ENCODE measurements around the gene SHH.

The SHH gene

GRCh38 chr7:155789001-155789725, 23.1 kb downstream of the SHH start:
- H3K36me3 ChIP-seq (ENCODE audit: insufficient read depth, low read length): no peaks in the 10 kb centered on the region; the same call in 1 of the 2 replicates
- DNase-seq (ENCODE audit: low read depth, low spot score): no peak
- no peak overlapping the region for H3K4me3 ChIP-seq
- H3K9ac ChIP-seq (ENCODE audit: insufficient read length): no peak overlapping the region
- no peak for TF ChIP-seq POLR2AphosphoS5 (IDR thresholded peaks at IDR 0.05; ENCODE audit: borderline replicate concordance, low read depth, low read length)
- TF ChIP-seq EZH2 (IDR thresholded peaks at IDR 0.05): no peak
- TF ChIP-seq FOXP2 (optimal IDR thresholded peaks at IDR 0.05; ENCODE audit: control extremely low read depth, extremely low read length, insufficient read depth): no peak
- H3K9me3 ChIP-seq (ENCODE audit: low read depth, low read length): no peaks in the 10 kb centered on the region
- H3K27ac ChIP-seq: no peak overlapping the region

- no peaks in the 10 kb centered on the region for H3K9me3 ChIP-seq (ENCODE audit: low read depth, low read length)
- no peak overlapping the region for H3K9ac ChIP-seq (ENCODE audit: insufficient read length)
- H3K4me3 ChIP-seq: no peak overlapping the region
- DNase-seq (ENCODE audit: low read depth, low spot score): no peak
- TF ChIP-seq FOXP2 (optimal IDR thresholded peaks at IDR 0.05; ENCODE audit: control extremely low read depth, extremely low read length, insufficient read depth): no peak
- no peak for TF ChIP-seq EZH2 (IDR thresholded peaks at IDR 0.05)
- no peak for TF ChIP-seq POLR2AphosphoS5 (IDR thresholded peaks at IDR 0.05; ENCODE audit: borderline replicate concordance, low read depth, low read length)
- no peaks in the 10 kb centered on the region; the same call in 1 of the 2 replicates for H3K36me3 ChIP-seq (ENCODE audit: insufficient read depth, low read length)
- H3K27ac ChIP-seq: no peak overlapping the region
Observed at GRCh38 chr7:155788616-155789000, 23.7 kb downstream of the SHH start.

- Histone ChIP-seq H3K36me3 (ENCODE audit: insufficient read depth, low read length) (no peaks in the 10 kb centered on the region; the same call in 1 of the 2 replicates), H3K9ac (ENCODE audit: insufficient read length) (no peak overlapping the region), H3K27ac (no peak overlapping the region)
Observed at GRCh38 chr7:155787171-155787851, 25.0 kb downstream of the SHH start.

GRCh38 chr7:155786491-155786890, 25.8 kb downstream of the SHH start:
- H3K9me3 ChIP-seq (ENCODE audit: low read depth, low read length): no peaks in the 10 kb centered on the region
- H3K9ac ChIP-seq (ENCODE audit: insufficient read length): no peak overlapping the region
- H3K27ac ChIP-seq: no peak overlapping the region
- TF ChIP-seq POLR2AphosphoS5 (IDR thresholded peaks at IDR 0.05; ENCODE audit: borderline replicate concordance, low read depth, low read length) (no peak), EZH2 (IDR thresholded peaks at IDR 0.05) (no peak), FOXP2 (optimal IDR thresholded peaks at IDR 0.05; ENCODE audit: control extremely low read depth, extremely low read length, insufficient read depth) (no peak)
- no peaks in the 10 kb centered on the region; the same call in 1 of the 2 replicates for H3K36me3 ChIP-seq (ENCODE audit: insufficient read depth, low read length)
- H3K4me3 ChIP-seq: no peak overlapping the region
- DNase-seq (ENCODE audit: low read depth, low spot score): no peak

More at GRCh38 chr7:155787171-155787851, 25.0 kb downstream of the SHH start:
- no peak overlapping the region for H3K4me3 ChIP-seq
- H3K9me3 ChIP-seq (ENCODE audit: low read depth, low read length): no peaks in the 10 kb centered on the region
- no peak for TF ChIP-seq POLR2AphosphoS5 (IDR thresholded peaks at IDR 0.05; ENCODE audit: borderline replicate concordance, low read depth, low read length)
- no peak for TF ChIP-seq EZH2 (IDR thresholded peaks at IDR 0.05)
- TF ChIP-seq FOXP2 (optimal IDR thresholded peaks at IDR 0.05; ENCODE audit: control extremely low read depth, extremely low read length, insufficient read depth): no peak
- DNase-seq (ENCODE audit: low read depth, low spot score): no peak

- H3K36me3 ChIP-seq (ENCODE audit: insufficient read depth, low read length): peaks cover 5% of the 10 kb centered on the region; the same call in 1 of the 2 replicates
- TF ChIP-seq FOXP2 (optimal IDR thresholded peaks at IDR 0.05; ENCODE audit: control extremely low read depth, extremely low read length, insufficient read depth) (no peak), EZH2 (IDR thresholded peaks at IDR 0.05) (no peak), POLR2AphosphoS5 (IDR thresholded peaks at IDR 0.05; ENCODE audit: borderline replicate concordance, low read depth, low read length) (no peak)
- DNase-seq (ENCODE audit: low read depth, low spot score): no peak
Observed at GRCh38 chr7:155785536-155785935, 26.7 kb downstream of the SHH start.

GRCh38 chr7:155782466-155782865, 29.8 kb downstream of the SHH start:
- H3K4me3 ChIP-seq: no peak overlapping the region
- DNase-seq (ENCODE audit: low read depth, low spot score): no peak
- H3K9me3 ChIP-seq (ENCODE audit: low read depth, low read length): no peaks in the 10 kb centered on the region
- TF ChIP-seq POLR2AphosphoS5 (IDR thresholded peaks at IDR 0.05; ENCODE audit: borderline replicate concordance, low read depth, low read length) (no peak), EZH2 (IDR thresholded peaks at IDR 0.05) (no peak), FOXP2 (optimal IDR thresholded peaks at IDR 0.05; ENCODE audit: control extremely low read depth, extremely low read length, insufficient read depth) (no peak)
- no peak overlapping the region for H3K9ac ChIP-seq (ENCODE audit: insufficient read length)
- H3K36me3 ChIP-seq (ENCODE audit: insufficient read depth, low read length): peaks cover 18% of the 10 kb centered on the region; the same call in 1 of the 2 replicates
- H3K27ac ChIP-seq: no peak overlapping the region

More at GRCh38 chr7:155785536-155785935, 26.7 kb downstream of the SHH start:
- H3K4me3 ChIP-seq: no peak overlapping the region
- no peak overlapping the region for H3K9ac ChIP-seq (ENCODE audit: insufficient read length)
- H3K9me3 ChIP-seq (ENCODE audit: low read depth, low read length): no peaks in the 10 kb centered on the region
- H3K27ac ChIP-seq: no peak overlapping the region

GRCh38 chr7:155781433-155781832, 30.8 kb downstream of the SHH start:
- DNase-seq (ENCODE audit: low read depth, low spot score): no peak
- Histone ChIP-seq H3K9me3 (ENCODE audit: low read depth, low read length) (no peaks in the 10 kb centered on the region), H3K4me3 (no peak overlapping the region), H3K9ac (ENCODE audit: insufficient read length) (no peak overlapping the region), H3K36me3 (ENCODE audit: insufficient read depth, low read length) (peaks cover 29% of the 10 kb centered on the region; the same call in 1 of the 2 replicates), H3K27ac (no peak overlapping the region)
- TF ChIP-seq POLR2AphosphoS5 (IDR thresholded peaks at IDR 0.05; ENCODE audit: borderline replicate concordance, low read depth, low read length) (no peak), EZH2 (IDR thresholded peaks at IDR 0.05) (no peak), FOXP2 (optimal IDR thresholded peaks at IDR 0.05; ENCODE audit: control extremely low read depth, extremely low read length, insufficient read depth) (no peak)

GRCh38 chr7:155780884-155781283, 31.4 kb downstream of the SHH start:
- H3K9ac ChIP-seq (ENCODE audit: insufficient read length): no peak overlapping the region
- H3K4me3 ChIP-seq: no peak overlapping the region
- peaks cover 34% of the 10 kb centered on the region for H3K36me3 ChIP-seq (ENCODE audit: insufficient read depth, low read length)
- TF ChIP-seq FOXP2 (optimal IDR thresholded peaks at IDR 0.05; ENCODE audit: control extremely low read depth, extremely low read length, insufficient read depth) (no peak), POLR2AphosphoS5 (IDR thresholded peaks at IDR 0.05; ENCODE audit: borderline replicate concordance, low read depth, low read length) (no peak), EZH2 (IDR thresholded peaks at IDR 0.05) (no peak)
- no peak overlapping the region for H3K27ac ChIP-seq
- H3K9me3 ChIP-seq (ENCODE audit: low read depth, low read length): no peaks in the 10 kb centered on the region
- no peak for DNase-seq (ENCODE audit: low read depth, low spot score)
